ENCODE measurements around the gene RELN.

DNA sequence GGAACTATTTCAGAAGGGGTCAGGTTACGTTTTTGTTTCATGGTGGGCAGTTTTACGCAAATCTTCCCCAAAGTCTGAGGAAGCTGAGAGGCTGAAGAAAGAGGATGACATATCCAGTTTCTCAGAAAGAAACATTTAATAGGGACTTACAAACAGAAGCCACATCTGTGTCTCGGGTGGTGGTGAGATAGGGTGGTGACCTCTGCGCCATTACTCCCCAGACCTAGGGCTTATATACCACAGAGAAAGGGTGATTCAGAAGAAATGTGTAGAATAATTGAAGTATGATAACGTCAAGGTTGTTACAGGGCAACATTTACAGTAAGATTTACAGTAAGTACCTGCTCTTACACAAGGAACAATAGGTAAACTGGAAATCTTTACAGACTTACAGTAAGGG lies 43.0 kb upstream of the RELN start:
- TF ChIP-seq, protein P1, sequence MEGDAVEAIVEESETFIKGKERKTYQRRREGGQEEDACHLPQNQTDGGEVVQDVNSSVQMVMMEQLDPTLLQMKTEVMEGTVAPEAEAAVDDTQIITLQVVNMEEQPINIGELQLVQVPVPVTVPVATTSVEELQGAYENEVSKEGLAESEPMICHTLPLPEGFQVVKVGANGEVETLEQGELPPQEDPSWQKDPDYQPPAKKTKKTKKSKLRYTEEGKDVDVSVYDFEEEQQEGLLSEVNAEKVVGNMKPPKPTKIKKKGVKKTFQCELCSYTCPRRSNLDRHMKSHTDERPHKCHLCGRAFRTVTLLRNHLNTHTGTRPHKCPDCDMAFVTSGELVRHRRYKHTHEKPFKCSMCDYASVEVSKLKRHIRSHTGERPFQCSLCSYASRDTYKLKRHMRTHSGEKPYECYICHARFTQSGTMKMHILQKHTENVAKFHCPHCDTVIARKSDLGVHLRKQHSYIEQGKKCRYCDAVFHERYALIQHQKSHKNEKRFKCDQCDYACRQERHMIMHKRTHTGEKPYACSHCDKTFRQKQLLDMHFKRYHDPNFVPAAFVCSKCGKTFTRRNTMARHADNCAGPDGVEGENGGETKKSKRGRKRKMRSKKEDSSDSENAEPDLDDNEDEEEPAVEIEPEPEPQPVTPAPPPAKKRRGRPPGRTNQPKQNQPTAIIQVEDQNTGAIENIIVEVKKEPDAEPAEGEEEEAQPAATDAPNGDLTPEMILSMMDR (IDR thresholded peaks at IDR 0.05; ENCODE audit: poor library complexity): no peak
- TF ChIP-seq EZH2 (IDR thresholded peaks at IDR 0.05; ENCODE audit: borderline replicate concordance) (no peak), EZH2phosphoT487 (IDR thresholded peaks at IDR 0.05; ENCODE audit: low read depth, severe bottlenecking, unreplicated experiment) (no peak)

Data from hepatocyte (in vitro differentiated cells).